Measurements from ENCODE around the gene DOCK4.

The DOCK4 gene

GRCh38 chr7:111839261-111839660 is 366.9 kb downstream of the DOCK4 start:
- no peaks in the 10 kb centered on the region for H4K20me1 ChIP-seq (ENCODE audit: insufficient read depth)
- no peak overlapping the region for H3K9ac ChIP-seq
- no peak overlapping the region for H3K4me2 ChIP-seq
- H3K4me3 ChIP-seq (IDR thresholded peaks at IDR 0.05; ENCODE audit: insufficient read depth, low read depth, low read length): no peak overlapping the region
- H3K27ac ChIP-seq: no peak overlapping the region
- no peak overlapping the region for H2AFZ ChIP-seq (ENCODE audit: low read depth)
- no peak for TF ChIP-seq CTCF (conservative IDR thresholded peaks at IDR 0.05; ENCODE audit: low read depth, low read length)
- H3K79me2 ChIP-seq (ENCODE audit: insufficient read depth, low read depth): no peaks in the 10 kb centered on the region
- H3K4me1 ChIP-seq (ENCODE audit: low read depth, poor library complexity, severe bottlenecking): no peaks in the 10 kb centered on the region
- no peaks in the 10 kb centered on the region for H3K27me3 ChIP-seq (ENCODE audit: insufficient read depth, low read depth)
- H3K36me3 ChIP-seq (ENCODE audit: insufficient read depth): no peaks in the 10 kb centered on the region

DNA sequence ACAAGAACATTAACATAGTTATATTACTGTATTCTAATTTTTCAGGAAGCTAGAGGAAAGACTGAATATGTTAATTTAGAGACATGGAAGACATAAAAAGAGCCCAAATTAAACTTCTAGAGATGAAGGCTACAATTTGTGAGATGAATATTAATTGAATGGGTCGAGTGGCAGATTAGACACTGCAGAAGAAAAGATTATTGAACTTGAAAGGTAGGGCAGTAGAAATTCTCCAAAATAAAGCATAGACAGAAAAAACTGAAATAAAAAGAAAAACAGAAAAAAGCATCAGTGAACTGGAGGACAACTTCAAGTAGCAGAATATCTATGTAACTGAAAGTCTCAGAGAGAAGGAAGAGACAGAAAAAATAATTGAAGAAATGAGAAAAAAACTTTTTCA is 369.6 kb downstream of the DOCK4 start:
- H3K4me2 ChIP-seq: no peak overlapping the region
- H3K36me3 ChIP-seq (ENCODE audit: insufficient read depth): no peaks in the 10 kb centered on the region
- no peak overlapping the region for H3K27ac ChIP-seq
- TF ChIP-seq CTCF (conservative IDR thresholded peaks at IDR 0.05; ENCODE audit: low read depth, low read length): no peak
- H3K27me3 ChIP-seq (ENCODE audit: insufficient read depth, low read depth): no peaks in the 10 kb centered on the region
- no peaks in the 10 kb centered on the region for H4K20me1 ChIP-seq (ENCODE audit: insufficient read depth)
- H3K4me1 ChIP-seq (ENCODE audit: low read depth, poor library complexity, severe bottlenecking): no peaks in the 10 kb centered on the region
- no peak overlapping the region for H2AFZ ChIP-seq (ENCODE audit: low read depth)
- no peaks in the 10 kb centered on the region for H3K79me2 ChIP-seq (ENCODE audit: insufficient read depth, low read depth)
- H3K4me3 ChIP-seq (IDR thresholded peaks at IDR 0.05; ENCODE audit: insufficient read depth, low read depth, low read length): no peak overlapping the region
- no peak overlapping the region for H3K9ac ChIP-seq

DNA sequence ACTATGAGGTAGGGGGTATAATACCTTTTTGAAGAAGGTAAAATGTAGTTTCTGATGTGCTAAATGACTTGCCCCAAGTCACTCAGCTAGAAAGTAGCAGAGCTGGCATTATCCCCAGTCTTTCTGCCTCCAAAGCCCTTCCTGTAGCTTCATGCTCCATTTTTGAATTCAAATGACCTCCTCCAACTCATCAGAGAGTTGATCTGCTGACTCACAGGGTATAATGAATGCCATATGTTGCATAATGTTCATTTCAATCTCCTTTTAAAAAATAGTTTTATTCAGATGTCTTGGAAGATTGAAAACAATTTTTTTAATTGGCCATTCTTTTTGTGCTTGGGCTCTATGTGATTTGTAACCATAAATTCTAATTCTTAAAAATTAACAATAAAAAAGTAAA is 371.1 kb downstream of the DOCK4 start:
- TF ChIP-seq CTCF (conservative IDR thresholded peaks at IDR 0.05; ENCODE audit: low read depth, low read length): no peak
- H3K36me3 ChIP-seq (ENCODE audit: insufficient read depth): no peaks in the 10 kb centered on the region
- no peak overlapping the region for H2AFZ ChIP-seq (ENCODE audit: low read depth)
- H3K27ac ChIP-seq: no peak overlapping the region
- no peak overlapping the region for H3K4me3 ChIP-seq (IDR thresholded peaks at IDR 0.05; ENCODE audit: insufficient read depth, low read depth, low read length)
- H3K4me1 ChIP-seq (ENCODE audit: low read depth, poor library complexity, severe bottlenecking): no peaks in the 10 kb centered on the region
- H4K20me1 ChIP-seq (ENCODE audit: insufficient read depth): no peaks in the 10 kb centered on the region
- H3K4me2 ChIP-seq: no peak overlapping the region
- H3K27me3 ChIP-seq (ENCODE audit: insufficient read depth, low read depth): no peaks in the 10 kb centered on the region
- H3K9ac ChIP-seq: no peak overlapping the region
- no peaks in the 10 kb centered on the region for H3K79me2 ChIP-seq (ENCODE audit: insufficient read depth, low read depth)

DNA sequence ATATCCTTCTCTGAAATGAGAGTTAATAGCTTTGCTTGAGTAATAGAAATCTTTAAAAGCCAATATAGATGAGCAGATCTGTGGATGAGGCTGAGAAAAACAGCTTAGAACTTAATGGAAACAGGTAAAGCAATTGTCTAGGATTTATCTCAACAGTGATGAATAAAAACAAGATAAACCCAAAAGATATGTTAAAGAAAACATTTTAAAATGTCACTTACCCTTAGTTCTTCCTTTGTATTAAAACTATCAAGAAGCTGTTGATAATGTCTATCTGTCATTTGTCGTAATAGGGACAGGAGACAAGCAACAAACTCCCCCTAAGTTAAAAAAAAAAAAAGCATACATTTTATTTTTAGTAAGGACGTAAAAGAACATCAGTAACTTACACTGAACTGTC is 371.8 kb downstream of the DOCK4 start:
- TF ChIP-seq CTCF (conservative IDR thresholded peaks at IDR 0.05; ENCODE audit: low read depth, low read length): no peak
- no peaks in the 10 kb centered on the region for H3K36me3 ChIP-seq (ENCODE audit: insufficient read depth)
- no peak overlapping the region for H3K4me3 ChIP-seq (IDR thresholded peaks at IDR 0.05; ENCODE audit: insufficient read depth, low read depth, low read length)
- no peak overlapping the region for H3K27ac ChIP-seq
- H3K27me3 ChIP-seq (ENCODE audit: insufficient read depth, low read depth): no peaks in the 10 kb centered on the region
- no peak overlapping the region for H3K9ac ChIP-seq
- H2AFZ ChIP-seq (ENCODE audit: low read depth): no peak overlapping the region
- no peaks in the 10 kb centered on the region for H3K79me2 ChIP-seq (ENCODE audit: insufficient read depth, low read depth)
- H4K20me1 ChIP-seq (ENCODE audit: insufficient read depth): no peaks in the 10 kb centered on the region
- H3K4me2 ChIP-seq: no peak overlapping the region
- H3K4me1 ChIP-seq (ENCODE audit: low read depth, poor library complexity, severe bottlenecking): no peaks in the 10 kb centered on the region

DNA sequence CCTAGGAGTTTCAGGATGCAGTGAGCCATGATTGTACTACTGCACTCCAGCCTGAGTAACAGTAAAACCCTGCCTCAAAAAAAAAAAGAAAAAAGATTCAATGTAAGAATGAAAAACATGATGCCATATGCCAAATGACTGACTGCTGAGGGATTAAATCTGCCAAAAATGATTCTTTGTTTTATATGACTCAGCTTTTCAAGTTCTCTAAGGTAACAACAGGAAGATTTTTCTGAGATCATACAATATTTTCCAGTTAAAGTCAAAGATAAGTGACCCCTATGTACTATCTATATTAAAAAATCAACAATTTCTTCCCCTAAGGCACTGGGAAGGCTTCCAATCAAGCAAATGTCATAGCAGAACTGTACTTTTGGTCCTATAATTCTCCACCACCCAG is 372.7 kb downstream of the DOCK4 start:
- no peak overlapping the region for H3K4me3 ChIP-seq (IDR thresholded peaks at IDR 0.05; ENCODE audit: insufficient read depth, low read depth, low read length)
- TF ChIP-seq CTCF (conservative IDR thresholded peaks at IDR 0.05; ENCODE audit: low read depth, low read length): no peak
- H3K79me2 ChIP-seq (ENCODE audit: insufficient read depth, low read depth): no peaks in the 10 kb centered on the region
- no peaks in the 10 kb centered on the region for H3K36me3 ChIP-seq (ENCODE audit: insufficient read depth)
- H3K9ac ChIP-seq: no peak overlapping the region
- no peak overlapping the region for H2AFZ ChIP-seq (ENCODE audit: low read depth)
- H3K4me2 ChIP-seq: no peak overlapping the region
- no peak overlapping the region for H3K27ac ChIP-seq
- no peaks in the 10 kb centered on the region for H3K27me3 ChIP-seq (ENCODE audit: insufficient read depth, low read depth)
- H4K20me1 ChIP-seq (ENCODE audit: insufficient read depth): no peaks in the 10 kb centered on the region
- H3K4me1 ChIP-seq (ENCODE audit: low read depth, poor library complexity, severe bottlenecking): no peaks in the 10 kb centered on the region

All from KMS-11 (cell line).